ENCODE data around the gene OVOL1.

DNA sequence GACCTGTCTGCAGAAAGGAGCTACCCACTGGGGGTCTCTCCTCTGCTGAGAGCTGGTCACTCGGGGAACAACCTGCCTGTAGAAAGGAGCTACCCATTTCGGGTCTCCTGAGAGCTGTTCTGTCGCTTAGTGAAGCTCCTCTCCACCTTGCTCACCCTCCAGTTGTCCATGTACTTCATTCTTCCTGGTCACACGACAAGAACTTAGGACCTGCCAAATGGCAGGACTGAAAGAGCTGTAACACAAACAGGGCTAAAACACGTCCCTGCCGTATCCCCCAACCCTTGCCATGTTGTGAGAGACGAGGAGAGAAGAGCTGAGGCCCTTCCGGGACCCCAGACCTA lies 42.2 kb upstream of the OVOL1 start:
- TF ChIP-seq, protein P1, sequence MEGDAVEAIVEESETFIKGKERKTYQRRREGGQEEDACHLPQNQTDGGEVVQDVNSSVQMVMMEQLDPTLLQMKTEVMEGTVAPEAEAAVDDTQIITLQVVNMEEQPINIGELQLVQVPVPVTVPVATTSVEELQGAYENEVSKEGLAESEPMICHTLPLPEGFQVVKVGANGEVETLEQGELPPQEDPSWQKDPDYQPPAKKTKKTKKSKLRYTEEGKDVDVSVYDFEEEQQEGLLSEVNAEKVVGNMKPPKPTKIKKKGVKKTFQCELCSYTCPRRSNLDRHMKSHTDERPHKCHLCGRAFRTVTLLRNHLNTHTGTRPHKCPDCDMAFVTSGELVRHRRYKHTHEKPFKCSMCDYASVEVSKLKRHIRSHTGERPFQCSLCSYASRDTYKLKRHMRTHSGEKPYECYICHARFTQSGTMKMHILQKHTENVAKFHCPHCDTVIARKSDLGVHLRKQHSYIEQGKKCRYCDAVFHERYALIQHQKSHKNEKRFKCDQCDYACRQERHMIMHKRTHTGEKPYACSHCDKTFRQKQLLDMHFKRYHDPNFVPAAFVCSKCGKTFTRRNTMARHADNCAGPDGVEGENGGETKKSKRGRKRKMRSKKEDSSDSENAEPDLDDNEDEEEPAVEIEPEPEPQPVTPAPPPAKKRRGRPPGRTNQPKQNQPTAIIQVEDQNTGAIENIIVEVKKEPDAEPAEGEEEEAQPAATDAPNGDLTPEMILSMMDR (IDR thresholded peaks at IDR 0.05) = no peak
- no peak for TF ChIP-seq POLR2AphosphoS5 (IDR thresholded peaks at IDR 0.05)

All from upper lobe of left lung (tissue), 4 donors.